GM23338 (cell line): ENCODE results near the gene CNNM3. TPM values are rescaled to one million over a fixed set of nuclear protein-coding genes. Genes with fewer than 3 reads are reported as not detected.

Source experiments
- ATAC-seq: fragments of 200-7000 bp; cut with Tn5 transposase; 3 replicates; pipeline ENCODE4 v1.9.1; 2020
- DNase-seq: peaks from one replicate; pipeline ENCODE4 v3.0.0-alpha.2; 2015; ENCODE audit warnings: low spot score
- H2AFZ ChIP-seq: fragments of 200-600 bp; sonication (generic); 2 replicates; pipeline ENCODE4 v1.8.0; 2016; ENCODE audit warnings: antibody characterized with exemption, mild to moderate bottlenecking, moderate library complexity
- H3F3A ChIP-seq: fragments of 200-600 bp; sonication (generic); replicated peaks from 2 replicates; pipeline ENCODE4 v1.8.0; 2017; ENCODE audit warnings: antibody characterized with exemption, mixed run types, low read depth
- H3K27ac ChIP-seq: fragments of 200-600 bp; sonication (generic); 2 replicates; pipeline ENCODE4 v1.6.1; 2016; ENCODE audit warnings: low read depth
- H3K27me3 ChIP-seq: fragments of 200-600 bp; sonication (generic); 2 replicates; pipeline ENCODE4 v1.8.0; 2016; ENCODE audit warnings: mild to moderate bottlenecking, mixed run types, moderate library complexity; ENCODE audit not compliant: insufficient read depth
- H3K36me3 ChIP-seq: fragments of 200-600 bp; sonication (generic); 2 replicates; pipeline ENCODE4 v1.8.0; 2016; ENCODE audit warnings: mild to moderate bottlenecking; ENCODE audit not compliant: insufficient read depth
- H3K4me1 ChIP-seq: fragments of 200-600 bp; sonication (generic); 2 replicates; pipeline ENCODE4 v1.8.0; 2016; ENCODE audit warnings: mild to moderate bottlenecking, moderate library complexity; ENCODE audit not compliant: insufficient read depth
- H3K4me2 ChIP-seq: fragments of 200-600 bp; sonication (generic); 2 replicates; pipeline ENCODE4 v1.7.1; 2017; ENCODE audit warnings: mixed run types
- H3K4me3 ChIP-seq: fragments of 200-600 bp; sonication (generic); 2 replicates; pipeline ENCODE4 v1.6.1; 2016; ENCODE audit warnings: mixed run types
- H3K79me2 ChIP-seq: fragments of 200-600 bp; sonication (generic); replicated peaks from 2 replicates; pipeline ENCODE4 v1.8.0; 2017; ENCODE audit warnings: mild to moderate bottlenecking; ENCODE audit not compliant: insufficient read depth
- H3K9me2 ChIP-seq: fragments of 200-600 bp; sonication (generic); 2 replicates; pipeline ENCODE4 v1.8.0; 2017; ENCODE audit not compliant: insufficient read depth
- H4K20me1 ChIP-seq: fragments of 200-600 bp; sonication (generic); replicated peaks from 2 replicates; pipeline ENCODE4 v1.8.0; 2017; ENCODE audit warnings: mild to moderate bottlenecking; ENCODE audit not compliant: insufficient read depth
- H3K27ac Mint-ChIP-seq: 2 replicates; pipeline ENCODE4 v1.8.0; 2020; ENCODE audit warnings: inconsistent platforms, mild to moderate bottlenecking, moderate library complexity, mixed read lengths
- H3K27me3 Mint-ChIP-seq: 3 replicates; pipeline ENCODE4 v1.8.0; 2022; ENCODE audit warnings: low read depth, mild to moderate bottlenecking, moderate library complexity, mixed read lengths, inconsistent platforms; ENCODE audit not compliant: insufficient read depth, poor library complexity
- H3K36me3 Mint-ChIP-seq: 3 replicates; pipeline ENCODE4 v1.8.0; 2021; ENCODE audit warnings: low read depth, mild to moderate bottlenecking, inconsistent platforms, moderate library complexity, mixed read lengths
- H3K4me1 Mint-ChIP-seq: 3 replicates; pipeline ENCODE4 v1.8.0; 2020; ENCODE audit warnings: mild to moderate bottlenecking, inconsistent platforms, mixed read lengths
- H3K4me3 Mint-ChIP-seq: 3 replicates; pipeline ENCODE4 v1.8.0; 2021; ENCODE audit warnings: moderate library complexity, mild to moderate bottlenecking, inconsistent platforms, mixed read lengths
- H3K9me3 Mint-ChIP-seq: 3 replicates; pipeline ENCODE4 v1.8.0; 2020; ENCODE audit warnings: moderate library complexity, mild to moderate bottlenecking, inconsistent platforms, mixed read lengths
- CREB1 ChIP-seq: fragments of 250-450 bp; sonication (Bioruptor Pico); IDR thresholded peaks from 2 replicates; pipeline ENCODE4 v1.5.0; 2020; ENCODE audit warnings: low read depth, mild to moderate bottlenecking, moderate library complexity
- JUNB ChIP-seq: IDR thresholded peaks from one replicate; pipeline ENCODE4 v1.6.1; 2016; ENCODE audit warnings: antibody characterized with exemption; ENCODE audit not compliant: unreplicated experiment
- POLR2AphosphoS5 ChIP-seq: IDR thresholded peaks from 2 replicates; pipeline ENCODE4 v1.6.1; 2016; ENCODE audit warnings: antibody characterized with exemption, low read depth
- ZNF114 ChIP-seq: fragments of 250-450 bp; sonication (Bioruptor Pico); IDR thresholded peaks from 2 replicates; pipeline ENCODE4 v1.5.0; 2020; ENCODE audit warnings: mild to moderate bottlenecking, moderate library complexity
- ZNF331 ChIP-seq: fragments of 250-450 bp; sonication (Bioruptor Pico); IDR thresholded peaks from 2 replicates; pipeline ENCODE4 v1.5.0; 2020; ENCODE audit warnings: low read depth, mild to moderate bottlenecking, moderate library complexity
- polyA plus RNA-seq: library from polyadenylated mRNA; unstranded; fragments of >200 nt; fragmentation: Nextera tagmentation; extraction: Ambion mirVana; gene quantifications from 2 replicates; pipeline ENCODE4 v1.2.1, GENCODE V29; 2016
- total RNA-seq: library from RNA; depleted of rRNA; stranded (reverse); fragments of >200 nt; shearing (Covaris generic); gene quantifications from 2 replicates; pipeline ENCODE4 v1.2.3, GENCODE V29; 2014
- TF ChIP-seq, protein P1 (sequence below), 2 experiments: fragments of 200-600 bp in 1 of 2; sonication (generic) in 1 of 2; conservative IDR thresholded peaks; 2 replicates each; pipeline versions ENCODE4 v1.5.1 to v1.6.1; 2016 to 2017; ENCODE audit warnings: antibody characterized with exemption in 2 of 2, low read depth in 2 of 2, mild to moderate bottlenecking in 2 of 2, moderate library complexity in 1 of 2
- TF ChIP-seq, protein P2 (sequence below): IDR thresholded peaks from 2 replicates; pipeline ENCODE4 v1.6.1; 2016; ENCODE audit warnings: antibody characterized with exemption
- TF ChIP-seq, protein P3 (sequence below): fragments of 250-450 bp; sonication (Bioruptor Pico); IDR thresholded peaks from 2 replicates; pipeline ENCODE4 v1.5.0; 2020; ENCODE audit warnings: mild to moderate bottlenecking, moderate library complexity

Gene CNNM3
- total and polyA plus RNA-seq, 2 experiments from 2014 or later = 5.3 to 25.7 TPM

DNA sequence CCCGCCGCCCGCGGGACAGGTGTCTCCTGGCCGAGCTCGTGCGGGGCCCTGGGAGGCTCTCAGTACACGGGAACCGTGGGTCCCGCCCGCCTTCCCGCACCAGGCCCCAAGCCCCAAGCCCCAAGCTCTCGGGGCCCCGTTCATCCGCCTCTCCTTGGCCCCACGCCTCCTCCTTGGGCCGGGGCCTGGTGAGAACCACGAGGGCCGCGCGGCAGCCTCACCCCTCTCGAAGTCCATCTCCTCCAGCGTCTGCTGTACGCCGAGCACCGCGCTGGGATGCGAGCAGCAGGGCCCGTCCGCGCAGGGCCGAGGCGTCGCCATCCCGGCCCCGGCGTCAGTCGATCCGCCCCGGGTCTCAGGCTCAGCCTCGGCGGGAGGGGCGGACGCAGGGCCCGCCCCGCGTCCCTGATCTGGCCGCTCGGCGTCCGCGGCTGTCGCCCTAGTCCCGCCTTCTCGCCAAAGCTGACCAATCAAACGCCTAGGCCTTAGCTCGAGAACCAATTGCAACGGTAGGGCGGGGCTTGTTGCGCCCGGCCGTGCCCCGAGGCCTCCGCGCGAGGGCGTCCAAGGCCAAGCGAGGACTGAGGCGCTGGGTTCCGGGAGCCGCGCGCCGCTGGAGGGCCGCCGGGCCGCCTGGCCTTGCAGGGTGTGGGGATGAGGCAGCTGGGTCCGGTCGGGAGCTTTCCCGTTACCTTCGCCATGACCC, 41.8 kb downstream of the CNNM3 start, which contains the start of gene ANKRD39:
TSS of gene ANKRD39 (minus strand) at position 350 of the 706 bp plus-strand sequence. CDS start at position 321, 29 bp downstream.
- H3K27ac ChIP-seq = peak within 1 kb of the TSS; percentile 45; the same call in 1 of the 2 replicates
- H3K9me2 ChIP-seq = no peaks in the 10 kb centered on the region
- Mint-ChIP-seq H3K4me3 (peak within 1 kb of the TSS; percentile 83), H3K9me3 (no peaks in the 10 kb centered on the region), H3K27ac (peak within 1 kb of the TSS; percentile 80), H3K27me3 (peaks cover 17% of the 10 kb centered on the region), H3K4me1 (peaks cover 21% of the 10 kb centered on the region), H3K36me3 (peaks cover 37% of the 10 kb centered on the region)
- H3K4me3 ChIP-seq = peak within 1 kb of the TSS; percentile 85
- peaks cover 17% of the 10 kb centered on the region for H3F3A ChIP-seq
- H4K20me1 ChIP-seq = peaks cover 6% of the 10 kb centered on the region
- peak; percentile 83 for ATAC-seq
- peaks cover 19% of the 10 kb centered on the region for H3K4me1 ChIP-seq
- peak within 1 kb of the TSS; percentile 95 for H2AFZ ChIP-seq
- TF ChIP-seq ZNF331 = no peak
- TF ChIP-seq POLR2AphosphoS5 = peak; percentile 76
- peak; percentile 75 for TF ChIP-seq CREB1 (CRISPR knock-in tag)
- TF ChIP-seq, protein P1, sequence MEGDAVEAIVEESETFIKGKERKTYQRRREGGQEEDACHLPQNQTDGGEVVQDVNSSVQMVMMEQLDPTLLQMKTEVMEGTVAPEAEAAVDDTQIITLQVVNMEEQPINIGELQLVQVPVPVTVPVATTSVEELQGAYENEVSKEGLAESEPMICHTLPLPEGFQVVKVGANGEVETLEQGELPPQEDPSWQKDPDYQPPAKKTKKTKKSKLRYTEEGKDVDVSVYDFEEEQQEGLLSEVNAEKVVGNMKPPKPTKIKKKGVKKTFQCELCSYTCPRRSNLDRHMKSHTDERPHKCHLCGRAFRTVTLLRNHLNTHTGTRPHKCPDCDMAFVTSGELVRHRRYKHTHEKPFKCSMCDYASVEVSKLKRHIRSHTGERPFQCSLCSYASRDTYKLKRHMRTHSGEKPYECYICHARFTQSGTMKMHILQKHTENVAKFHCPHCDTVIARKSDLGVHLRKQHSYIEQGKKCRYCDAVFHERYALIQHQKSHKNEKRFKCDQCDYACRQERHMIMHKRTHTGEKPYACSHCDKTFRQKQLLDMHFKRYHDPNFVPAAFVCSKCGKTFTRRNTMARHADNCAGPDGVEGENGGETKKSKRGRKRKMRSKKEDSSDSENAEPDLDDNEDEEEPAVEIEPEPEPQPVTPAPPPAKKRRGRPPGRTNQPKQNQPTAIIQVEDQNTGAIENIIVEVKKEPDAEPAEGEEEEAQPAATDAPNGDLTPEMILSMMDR (conservative IDR thresholded peaks at IDR 0.05; ENCODE audit: low read depth in 2 of 2) = peak; percentile 52 to 94
- TF ChIP-seq, protein P2, sequence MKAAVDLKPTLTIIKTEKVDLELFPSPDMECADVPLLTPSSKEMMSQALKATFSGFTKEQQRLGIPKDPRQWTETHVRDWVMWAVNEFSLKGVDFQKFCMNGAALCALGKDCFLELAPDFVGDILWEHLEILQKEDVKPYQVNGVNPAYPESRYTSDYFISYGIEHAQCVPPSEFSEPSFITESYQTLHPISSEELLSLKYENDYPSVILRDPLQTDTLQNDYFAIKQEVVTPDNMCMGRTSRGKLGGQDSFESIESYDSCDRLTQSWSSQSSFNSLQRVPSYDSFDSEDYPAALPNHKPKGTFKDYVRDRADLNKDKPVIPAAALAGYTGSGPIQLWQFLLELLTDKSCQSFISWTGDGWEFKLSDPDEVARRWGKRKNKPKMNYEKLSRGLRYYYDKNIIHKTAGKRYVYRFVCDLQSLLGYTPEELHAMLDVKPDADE = no peak
- peak within 1 kb of the TSS; percentile 96 for H3K4me2 ChIP-seq
- H3K36me3 ChIP-seq = peaks cover 12% of the 10 kb centered on the region
- H3K27me3 ChIP-seq = no peaks in the 10 kb centered on the region
- H3K79me2 ChIP-seq = peaks cover 41% of the 10 kb centered on the region
- peak; percentile 98 for DNase-seq

DNA sequence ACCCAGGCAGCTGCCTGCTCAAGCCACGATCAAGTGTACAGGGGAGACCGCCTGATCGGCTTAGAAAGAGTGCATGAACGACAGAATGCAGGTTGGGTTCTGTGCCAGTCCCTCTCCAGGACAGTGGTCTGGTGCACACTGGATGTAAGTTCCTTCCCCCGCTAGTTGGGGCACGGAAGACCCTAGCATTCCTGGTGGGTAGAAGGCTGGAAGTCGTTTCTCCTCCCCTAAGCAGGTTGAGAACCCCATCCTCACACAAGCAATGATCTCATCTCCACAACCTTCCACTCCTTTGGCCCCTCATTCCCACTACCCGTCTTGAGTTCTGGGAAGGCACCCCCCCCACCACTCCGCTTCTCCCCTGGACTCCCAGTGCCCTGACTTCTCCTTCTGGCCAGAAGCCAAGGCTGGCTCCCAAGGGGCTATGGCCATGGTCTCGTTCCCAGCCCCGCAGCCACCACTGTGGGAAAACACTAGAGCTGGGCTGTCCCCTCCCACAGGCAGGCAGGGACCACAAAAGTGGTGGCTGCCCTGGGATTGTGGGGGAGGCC, 43.1 kb downstream of the CNNM3 start:
- Histone ChIP-seq H3F3A (peaks cover 17% of the 10 kb centered on the region), H3K4me3 (peak overlapping the region; percentile 72), H3K9me2 (no peaks in the 10 kb centered on the region), H3K4me1 (peaks cover 19% of the 10 kb centered on the region), H3K27me3 (no peaks in the 10 kb centered on the region), H3K4me2 (peak overlapping the region; percentile 88), H2AFZ (peak overlapping the region; percentile 68; the same call in 1 of the 2 replicates), H3K27ac (0 out of 2 replicates have a peak overlapping the region, but pooled peaks have one; percentile 59), H3K36me3 (peaks cover 18% of the 10 kb centered on the region; the same call in 1 of the 2 replicates), H4K20me1 (peaks cover 6% of the 10 kb centered on the region), H3K79me2 (peaks cover 32% of the 10 kb centered on the region)
- peaks cover 40% of the 10 kb centered on the region for H3K36me3 Mint-ChIP-seq
- H3K4me3 Mint-ChIP-seq = peak overlapping the region; percentile 75
- peaks cover 21% of the 10 kb centered on the region for H3K4me1 Mint-ChIP-seq
- H3K9me3 Mint-ChIP-seq = no peaks in the 10 kb centered on the region; the same call in 2 of the 3 replicates
- DNase-seq (no peak), ATAC-seq (peak; percentile 3)
- H3K27ac Mint-ChIP-seq = peak overlapping the region; percentile 80
- peaks cover 21% of the 10 kb centered on the region for H3K27me3 Mint-ChIP-seq
- TF ChIP-seq JUNB = no peak
- no peak for TF ChIP-seq ZNF331
- TF ChIP-seq ZNF114 (CRISPR knock-in tag) = no peak
- TF ChIP-seq, protein P3, sequence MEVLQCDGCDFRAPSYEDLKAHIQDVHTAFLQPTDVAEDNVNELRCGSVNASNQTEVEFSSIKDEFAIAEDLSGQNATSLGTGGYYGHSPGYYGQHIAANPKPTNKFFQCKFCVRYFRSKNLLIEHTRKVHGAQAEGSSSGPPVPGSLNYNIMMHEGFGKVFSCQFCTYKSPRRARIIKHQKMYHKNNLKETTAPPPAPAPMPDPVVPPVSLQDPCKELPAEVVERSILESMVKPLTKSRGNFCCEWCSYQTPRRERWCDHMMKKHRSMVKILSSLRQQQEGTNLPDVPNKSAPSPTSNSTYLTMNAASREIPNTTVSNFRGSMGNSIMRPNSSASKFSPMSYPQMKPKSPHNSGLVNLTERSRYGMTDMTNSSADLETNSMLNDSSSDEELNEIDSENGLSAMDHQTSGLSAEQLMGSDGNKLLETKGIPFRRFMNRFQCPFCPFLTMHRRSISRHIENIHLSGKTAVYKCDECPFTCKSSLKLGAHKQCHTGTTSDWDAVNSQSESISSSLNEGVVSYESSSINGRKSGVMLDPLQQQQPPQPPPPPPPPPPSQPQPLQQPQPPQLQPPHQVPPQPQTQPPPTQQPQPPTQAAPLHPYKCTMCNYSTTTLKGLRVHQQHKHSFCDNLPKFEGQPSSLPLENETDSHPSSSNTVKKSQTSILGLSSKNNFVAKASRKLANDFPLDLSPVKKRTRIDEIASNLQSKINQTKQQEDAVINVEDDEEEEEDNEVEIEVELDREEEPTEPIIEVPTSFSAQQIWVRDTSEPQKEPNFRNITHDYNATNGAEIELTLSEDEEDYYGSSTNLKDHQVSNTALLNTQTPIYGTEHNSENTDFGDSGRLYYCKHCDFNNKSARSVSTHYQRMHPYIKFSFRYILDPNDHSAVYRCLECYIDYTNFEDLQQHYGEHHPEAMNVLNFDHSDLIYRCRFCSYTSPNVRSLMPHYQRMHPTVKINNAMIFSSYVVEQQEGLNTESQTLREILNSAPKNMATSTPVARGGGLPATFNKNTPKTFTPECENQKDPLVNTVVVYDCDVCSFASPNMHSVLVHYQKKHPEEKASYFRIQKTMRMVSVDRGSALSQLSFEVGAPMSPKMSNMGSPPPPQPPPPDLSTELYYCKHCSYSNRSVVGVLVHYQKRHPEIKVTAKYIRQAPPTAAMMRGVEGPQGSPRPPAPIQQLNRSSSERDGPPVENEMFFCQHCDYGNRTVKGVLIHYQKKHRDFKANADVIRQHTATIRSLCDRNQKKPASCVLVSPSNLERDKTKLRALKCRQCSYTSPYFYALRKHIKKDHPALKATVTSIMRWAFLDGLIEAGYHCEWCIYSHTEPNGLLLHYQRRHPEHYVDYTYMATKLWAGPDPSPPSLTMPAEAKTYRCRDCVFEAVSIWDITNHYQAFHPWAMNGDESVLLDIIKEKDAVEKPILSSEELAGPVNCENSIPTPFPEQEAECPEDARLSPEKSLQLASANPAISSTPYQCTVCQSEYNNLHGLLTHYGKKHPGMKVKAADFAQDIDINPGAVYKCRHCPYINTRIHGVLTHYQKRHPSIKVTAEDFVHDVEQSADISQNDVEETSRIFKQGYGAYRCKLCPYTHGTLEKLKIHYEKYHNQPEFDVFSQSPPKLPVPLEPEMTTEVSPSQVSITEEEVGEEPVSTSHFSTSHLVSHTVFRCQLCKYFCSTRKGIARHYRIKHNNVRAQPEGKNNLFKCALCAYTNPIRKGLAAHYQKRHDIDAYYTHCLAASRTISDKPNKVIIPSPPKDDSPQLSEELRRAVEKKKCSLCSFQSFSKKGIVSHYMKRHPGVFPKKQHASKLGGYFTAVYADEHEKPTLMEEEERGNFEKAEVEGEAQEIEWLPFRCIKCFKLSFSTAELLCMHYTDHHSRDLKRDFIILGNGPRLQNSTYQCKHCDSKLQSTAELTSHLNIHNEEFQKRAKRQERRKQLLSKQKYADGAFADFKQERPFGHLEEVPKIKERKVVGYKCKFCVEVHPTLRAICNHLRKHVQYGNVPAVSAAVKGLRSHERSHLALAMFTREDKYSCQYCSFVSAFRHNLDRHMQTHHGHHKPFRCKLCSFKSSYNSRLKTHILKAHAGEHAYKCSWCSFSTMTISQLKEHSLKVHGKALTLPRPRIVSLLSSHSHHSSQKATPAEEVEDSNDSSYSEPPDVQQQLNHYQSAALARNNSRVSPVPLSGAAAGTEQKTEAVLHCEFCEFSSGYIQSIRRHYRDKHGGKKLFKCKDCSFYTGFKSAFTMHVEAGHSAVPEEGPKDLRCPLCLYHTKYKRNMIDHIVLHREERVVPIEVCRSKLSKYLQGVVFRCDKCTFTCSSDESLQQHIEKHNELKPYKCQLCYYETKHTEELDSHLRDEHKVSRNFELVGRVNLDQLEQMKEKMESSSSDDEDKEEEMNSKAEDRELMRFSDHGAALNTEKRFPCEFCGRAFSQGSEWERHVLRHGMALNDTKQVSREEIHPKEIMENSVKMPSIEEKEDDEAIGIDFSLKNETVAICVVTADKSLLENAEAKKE (CRISPR knock-in tag) = no peak
- TF ChIP-seq CREB1 (CRISPR knock-in tag) = no peak
